GM23248 (cell line): ENCODE data around the gene LCE6A. TPM values are rescaled to one million over a fixed set of nuclear protein-coding genes. Genes with fewer than 3 reads are reported as not detected.

Experiments
- DNase-seq: peaks from one replicate; pipeline ENCODE4 v3.0.0-alpha.2; 2015
- H2AFZ ChIP-seq: fragments of 200-600 bp; sonication (generic); 2 replicates; pipeline ENCODE4 v1.6.1; 2016; ENCODE audit warnings: antibody characterized with exemption
- H3F3A ChIP-seq: fragments of 200-600 bp; sonication (generic); 2 replicates; pipeline ENCODE4 v1.6.1; 2016; ENCODE audit warnings: mild to moderate bottlenecking, antibody characterized with exemption, mixed run types; ENCODE audit not compliant: insufficient read depth
- H3K27ac ChIP-seq: fragments of 200-600 bp; sonication (generic); 2 replicates; pipeline ENCODE4 v1.5.1; 2016; ENCODE audit warnings: mild to moderate bottlenecking
- H3K27me3 ChIP-seq: fragments of 200-600 bp; sonication (generic); replicated peaks from 2 replicates; pipeline ENCODE4 v1.6.1; 2016; ENCODE audit warnings: mild to moderate bottlenecking; ENCODE audit not compliant: insufficient read depth
- H3K36me3 ChIP-seq: fragments of 200-600 bp; sonication (generic); 2 replicates; pipeline ENCODE4 v1.6.1; 2016; ENCODE audit warnings: low read depth, mild to moderate bottlenecking
- H3K4me1 ChIP-seq: fragments of 200-600 bp; sonication (generic); 2 replicates; pipeline ENCODE4 v1.6.1; 2016; ENCODE audit warnings: mild to moderate bottlenecking; ENCODE audit not compliant: insufficient read depth
- H3K4me2 ChIP-seq: fragments of 200-600 bp; sonication (generic); one replicate; pipeline ENCODE4 v1.6.1; 2016; ENCODE audit warnings: mild to moderate bottlenecking; ENCODE audit not compliant: unreplicated experiment
- H3K4me3 ChIP-seq: fragments of 200-600 bp; sonication (generic); 2 replicates; pipeline ENCODE4 v1.5.1; 2016; ENCODE audit warnings: mild to moderate bottlenecking
- H3K79me2 ChIP-seq: fragments of 200-600 bp; sonication (generic); 2 replicates; pipeline ENCODE4 v1.6.1; 2016; ENCODE audit warnings: mild to moderate bottlenecking; ENCODE audit not compliant: insufficient read depth
- H3K9ac ChIP-seq: fragments of 200-600 bp; sonication (generic); 2 replicates; pipeline ENCODE4 v1.6.1; 2016; ENCODE audit warnings: mild to moderate bottlenecking
- H3K9me2 ChIP-seq: fragments of 200-600 bp; sonication (generic); 2 replicates; pipeline ENCODE4 v1.6.1; 2016; ENCODE audit warnings: mixed run types, mild to moderate bottlenecking, moderate library complexity; ENCODE audit not compliant: insufficient read depth
- H3K9me3 ChIP-seq: fragments of 200-600 bp; sonication (generic); one replicate; pipeline ENCODE4 v1.6.1; 2017; ENCODE audit warnings: low read depth
- H4K20me1 ChIP-seq: fragments of 200-600 bp; sonication (generic); 2 replicates; pipeline ENCODE4 v1.6.0; 2016; ENCODE audit not compliant: insufficient read depth
- EZH2 ChIP-seq: fragments of 200-600 bp; sonication (generic); IDR thresholded peaks from 2 replicates; pipeline ENCODE4 v1.6.1; 2018; ENCODE audit warnings: antibody characterized with exemption, mild to moderate bottlenecking; ENCODE audit not compliant: insufficient read depth, poor library complexity, severe bottlenecking
- EZH2phosphoT487 ChIP-seq: fragments of 200-600 bp; sonication (generic); IDR thresholded peaks from 2 replicates; pipeline ENCODE4 v1.6.1; 2018; ENCODE audit warnings: antibody characterized with exemption, moderate library complexity, mild to moderate bottlenecking, low read depth; ENCODE audit not compliant: insufficient read depth
- WGBS, 2 experiments: methylation state at CpG; one replicate each; pipeline ENCODE4 v1.1.6; 2015 to 2017; ENCODE audit warnings: low lambda C conversion rate in 2 of 2, low coverage in 1 of 2; ENCODE audit errors: missing lambda C conversion rate in 2 of 2; 5-methylcytosine and 5-hydroxymethylcytosine counted together
- in situ Hi-C: fragments of 300-500 bp; cut with MboI; formaldehyde crosslinking; loops from 2 replicates; pipeline ENCODE4 v1.15.0; 2020
- polyA plus RNA-seq: library from polyadenylated mRNA; unstranded; fragments of >200 nt; fragmentation: Nextera tagmentation; extraction: Ambion mirVana; gene quantifications from 2 replicates; pipeline ENCODE4 v1.2.1, GENCODE V29; 2016
- total RNA-seq: library from RNA; depleted of rRNA; stranded (reverse); fragments of >200 nt; shearing (Covaris generic); gene quantifications from 2 replicates; pipeline ENCODE4 v1.2.3, GENCODE V29; 2014; rRNA removed

LCE6A gene
- total and polyA plus RNA-seq, 2 experiments from 2014 or later: not detected

DNA sequence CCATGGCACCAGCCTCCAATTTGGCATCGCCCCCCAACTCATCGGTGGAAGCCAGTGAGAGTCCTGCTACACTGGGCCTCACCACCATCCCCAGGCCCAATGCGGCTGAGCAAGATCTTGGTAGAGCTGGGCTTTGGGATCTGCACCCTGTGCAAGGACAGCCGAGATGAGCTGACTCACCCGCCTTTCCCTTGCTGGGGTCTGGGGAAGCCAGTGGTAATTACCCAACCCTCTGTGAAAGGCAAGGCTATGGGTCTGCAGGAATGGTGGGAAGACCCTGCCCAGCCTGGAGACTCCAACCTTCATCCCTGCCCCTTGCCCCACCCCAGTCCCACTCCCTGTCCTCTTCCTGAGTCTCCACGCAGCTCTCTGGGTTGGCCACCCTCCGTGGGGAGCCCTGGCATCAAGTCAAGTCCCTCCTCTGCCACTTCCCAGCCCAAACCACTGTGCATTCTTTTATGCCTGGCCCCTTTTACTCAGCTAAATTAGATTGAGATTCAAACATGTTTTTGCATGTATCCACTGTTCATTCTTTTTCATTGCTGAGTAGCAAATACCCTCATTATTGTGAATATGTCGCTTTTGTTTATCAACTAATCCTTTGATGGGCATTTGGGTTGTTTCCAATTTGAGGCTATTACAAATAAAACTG, 44.2 kb downstream of the LCE6A start:
- no peak overlapping the region for H2AFZ ChIP-seq
- H3K79me2 ChIP-seq: no peaks in the 10 kb centered on the region
- no peaks in the 10 kb centered on the region for H3K9me3 ChIP-seq
- no peaks in the 10 kb centered on the region for H3K27me3 ChIP-seq
- no peaks in the 10 kb centered on the region for H3K9me2 ChIP-seq
- H3K4me3 ChIP-seq: no peak overlapping the region
- H3K4me1 ChIP-seq: peaks cover 19% of the 10 kb centered on the region
- H3K36me3 ChIP-seq: no peaks in the 10 kb centered on the region
- H3K9ac ChIP-seq: no peak overlapping the region
- H4K20me1 ChIP-seq: no peaks in the 10 kb centered on the region
- H3K27ac ChIP-seq: no peak overlapping the region
- 53 to 69% methylated on average over 8 of the region's 8 CpGs for WGBS, 2 experiments
- in situ Hi-C loops: no loop called here
- H3F3A ChIP-seq: peaks cover 24% of the 10 kb centered on the region
- TF ChIP-seq EZH2 (no peak), EZH2phosphoT487 (no peak)
- H3K4me2 ChIP-seq: no peak overlapping the region
- DNase-seq: no peak

DNA sequence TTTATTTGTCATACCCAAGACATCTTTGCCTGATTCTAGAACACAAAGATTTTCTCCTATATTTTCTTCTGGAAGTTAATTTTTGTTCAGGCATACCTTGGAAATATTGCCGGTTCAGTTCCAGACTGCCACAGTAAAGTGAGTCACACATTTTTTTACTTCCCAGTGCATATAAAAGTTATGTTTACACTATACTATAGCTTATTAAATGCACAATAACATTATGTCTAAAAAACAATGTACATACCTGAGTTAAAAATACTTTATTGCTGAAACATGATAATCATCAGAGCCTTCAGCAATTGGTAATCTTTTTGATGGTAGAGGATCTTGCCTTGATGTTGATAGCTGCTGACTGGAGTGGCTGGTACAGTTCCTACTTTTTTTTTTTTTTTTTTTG, 45.5 kb downstream of the LCE6A start:
- DNase-seq: no peak
- Histone ChIP-seq H3K4me1 (peaks cover 19% of the 10 kb centered on the region), H2AFZ (no peak overlapping the region), H3K27me3 (no peaks in the 10 kb centered on the region), H3K79me2 (no peaks in the 10 kb centered on the region), H3K9me3 (no peaks in the 10 kb centered on the region), H3K4me3 (no peak overlapping the region), H3K9me2 (no peaks in the 10 kb centered on the region), H3F3A (peaks cover 24% of the 10 kb centered on the region), H4K20me1 (no peaks in the 10 kb centered on the region), H3K36me3 (no peaks in the 10 kb centered on the region), H3K27ac (no peak overlapping the region), H3K4me2 (no peak overlapping the region), H3K9ac (no peak overlapping the region)
- in situ Hi-C loops: no loop called here
- 60 to 63% methylated on average over 1 of the region's 1 CpG for WGBS, 2 experiments
- TF ChIP-seq EZH2phosphoT487: no peak
- no peak for TF ChIP-seq EZH2

Other genes starting within 250 kb of the LCE6A start
- not detected in 2 replicates for gene LCE3C, start 242.6 kb upstream of the LCE6A start, total RNA-seq
- not detected in 2 replicates for gene LCE3C, start 242.6 kb upstream of the LCE6A start, polyA plus RNA-seq
- gene LCE3B, start 229.0 kb upstream of the LCE6A start, total RNA-seq: not detected in 2 replicates
- gene LCE3B, start 229.0 kb upstream of the LCE6A start, polyA plus RNA-seq: not detected in 2 replicates
- not detected in 2 replicates for gene LCE3A, start 219.8 kb upstream of the LCE6A start, total RNA-seq
- 1.4 TPM in 1 of 2 replicates, not detected in the other for gene LCE3A, start 219.8 kb upstream of the LCE6A start, polyA plus RNA-seq
- gene LCE2D, start 179.5 kb upstream of the LCE6A start, total RNA-seq: not detected in 2 replicates
- gene LCE2D, start 179.5 kb upstream of the LCE6A start, polyA plus RNA-seq: not detected in 2 replicates
- gene LCE2C, start 167.6 kb upstream of the LCE6A start, total RNA-seq: 3.2 TPM in 1 of 2 replicates, not detected in the other
- gene LCE2C, start 167.6 kb upstream of the LCE6A start, polyA plus RNA-seq: 1.8 and 2.0 TPM in 2 replicates
- gene LCE2B, start 156.7 kb upstream of the LCE6A start, total RNA-seq: not detected in 2 replicates
- not detected in 2 replicates for gene LCE2B, start 156.7 kb upstream of the LCE6A start, polyA plus RNA-seq
- gene LCE2A, start 144.5 kb upstream of the LCE6A start, total RNA-seq: 9.9 and 12.1 TPM in 2 replicates
- gene LCE2A, start 144.5 kb upstream of the LCE6A start, polyA plus RNA-seq: 11.1 and 12.4 TPM in 2 replicates
- not detected in 2 replicates for gene LCE4A, start 134.7 kb upstream of the LCE6A start, total RNA-seq
- gene LCE4A, start 134.7 kb upstream of the LCE6A start, polyA plus RNA-seq: 0.39 and 0.51 TPM in 2 replicates
- under 0.01 and 0.22 TPM in 2 replicates for gene KPRP, start 84.8 kb upstream of the LCE6A start, total RNA-seq
- gene KPRP, start 84.8 kb upstream of the LCE6A start, polyA plus RNA-seq: 9.9 and 10.4 TPM in 2 replicates
- not detected in 2 replicates for gene LCE1F, start 67.7 kb upstream of the LCE6A start, total RNA-seq
- gene LCE1F, start 67.7 kb upstream of the LCE6A start, polyA plus RNA-seq: 1.1 and 1.8 TPM in 2 replicates
- gene LCE1E, start 56.6 kb upstream of the LCE6A start, total RNA-seq: not detected in 2 replicates
- gene LCE1E, start 56.6 kb upstream of the LCE6A start, polyA plus RNA-seq: not detected in 2 replicates
- not detected in 2 replicates for gene LCE1D, start 46.1 kb upstream of the LCE6A start, total RNA-seq
- not detected in 2 replicates for gene LCE1D, start 46.1 kb upstream of the LCE6A start, polyA plus RNA-seq
- gene LCE1C, start 36.2 kb upstream of the LCE6A start, total RNA-seq: not detected in 2 replicates
- not detected in 2 replicates for gene LCE1C, start 36.2 kb upstream of the LCE6A start, polyA plus RNA-seq
- gene LCE1B, start 30.9 kb upstream of the LCE6A start, total RNA-seq: not detected in 2 replicates
- not detected in 2 replicates for gene LCE1B, start 30.9 kb upstream of the LCE6A start, polyA plus RNA-seq
- not detected in 2 replicates for gene LCE1A, start 15.4 kb upstream of the LCE6A start, total RNA-seq
- not detected in 2 replicates for gene LCE1A, start 15.4 kb upstream of the LCE6A start, polyA plus RNA-seq
- not detected in 2 replicates for gene LCE7A, start 17.1 kb downstream of the LCE6A start, total RNA-seq
- not detected in 2 replicates for gene LCE7A, start 17.1 kb downstream of the LCE6A start, polyA plus RNA-seq
- gene SMCP, start 35.5 kb downstream of the LCE6A start, total RNA-seq: not detected in 2 replicates
- gene SMCP, start 35.5 kb downstream of the LCE6A start, polyA plus RNA-seq: not detected in 2 replicates
- gene IVL, start 65.7 kb downstream of the LCE6A start, total RNA-seq: 0.76 and 1.1 TPM in 2 replicates
- gene IVL, start 65.7 kb downstream of the LCE6A start, polyA plus RNA-seq: 0.68 and 1.2 TPM in 2 replicates
- gene SPRR5, start 104.3 kb downstream of the LCE6A start, total RNA-seq: not detected in 2 replicates
- gene SPRR5, start 104.3 kb downstream of the LCE6A start, polyA plus RNA-seq: not detected in 2 replicates
- gene SPRR4, start 127.8 kb downstream of the LCE6A start, total RNA-seq: not detected in 2 replicates
- not detected in 2 replicates for gene SPRR4, start 127.8 kb downstream of the LCE6A start, polyA plus RNA-seq
- not detected in 2 replicates for gene SPRR1A, start 141.2 kb downstream of the LCE6A start, total RNA-seq
- gene SPRR1A, start 141.2 kb downstream of the LCE6A start, polyA plus RNA-seq: not detected in 2 replicates
- gene SPRR3, start 158.9 kb downstream of the LCE6A start, total RNA-seq: not detected in 2 replicates
- gene SPRR3, start 158.9 kb downstream of the LCE6A start, polyA plus RNA-seq: not detected in 2 replicates
- not detected in 2 replicates for gene SPRR1B, start 188.3 kb downstream of the LCE6A start, total RNA-seq
- gene SPRR1B, start 188.3 kb downstream of the LCE6A start, polyA plus RNA-seq: not detected in 2 replicates
- gene SPRR2D, start 198.3 kb downstream of the LCE6A start, total RNA-seq: not detected in 2 replicates
- not detected in 2 replicates for gene SPRR2D, start 198.3 kb downstream of the LCE6A start, polyA plus RNA-seq
- gene SPRR2A, start 214.7 kb downstream of the LCE6A start, total RNA-seq: not detected in 2 replicates
- gene SPRR2A, start 214.7 kb downstream of the LCE6A start, polyA plus RNA-seq: not detected in 2 replicates
- not detected in 2 replicates for gene SPRR2B, start 228.8 kb downstream of the LCE6A start, total RNA-seq
- gene SPRR2B, start 228.8 kb downstream of the LCE6A start, polyA plus RNA-seq: not detected in 2 replicates